GM03348 (cell line): ENCODE measurements around the gene C3orf22.
A peak's percentile ranks its signal among the peaks of the same experiment; 100 is the strongest.
"Not testable (repeated sequence)": the region's sequence is repeated elsewhere in the genome, so short reads cannot be mapped to it uniquely, and the experiment has no call there.

Source experiments
- DNase-seq: peaks from one replicate; pipeline ENCODE4 v3.0.0; 2012; ENCODE audit warnings: low spot score

The C3orf22 gene

GRCh38 chr3:126558336-126559071 is at the start of gene C3orf22:
Gene C3orf22, minus strand, starts transcription at chr3:126558932. Its CDS starts 5,542 bp downstream, at chr3:126553390.
- peak; percentile 3 for DNase-seq

- DNase-seq = peak; percentile 60
Observed at GRCh38 chr3:126607214-126607908, 48.6 kb upstream of the C3orf22 start.

GRCh38 chr3:126606001-126606400 is 47.3 kb upstream of the C3orf22 start:
- DNase-seq = no peak

DNA sequence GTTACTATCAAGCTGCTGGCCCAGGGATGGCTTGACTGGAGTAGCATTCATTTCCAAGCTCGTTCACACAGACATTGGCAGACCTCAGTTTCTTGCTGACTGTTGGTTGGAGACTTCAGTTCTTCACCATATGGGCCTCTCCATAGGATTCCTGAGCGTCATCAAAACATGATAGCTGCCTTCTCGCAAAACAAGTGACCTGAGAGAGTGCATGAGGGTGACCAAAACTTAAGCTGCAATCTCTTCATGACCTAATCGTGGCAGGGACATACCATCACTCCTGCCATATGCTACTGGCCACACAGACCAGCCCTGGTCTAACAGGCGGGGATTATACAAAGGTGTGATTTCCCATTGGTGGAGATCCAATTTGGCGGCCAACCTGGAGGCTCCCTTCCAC is 46.0 kb upstream of the C3orf22 start:
- DNase-seq = no peak

DNA sequence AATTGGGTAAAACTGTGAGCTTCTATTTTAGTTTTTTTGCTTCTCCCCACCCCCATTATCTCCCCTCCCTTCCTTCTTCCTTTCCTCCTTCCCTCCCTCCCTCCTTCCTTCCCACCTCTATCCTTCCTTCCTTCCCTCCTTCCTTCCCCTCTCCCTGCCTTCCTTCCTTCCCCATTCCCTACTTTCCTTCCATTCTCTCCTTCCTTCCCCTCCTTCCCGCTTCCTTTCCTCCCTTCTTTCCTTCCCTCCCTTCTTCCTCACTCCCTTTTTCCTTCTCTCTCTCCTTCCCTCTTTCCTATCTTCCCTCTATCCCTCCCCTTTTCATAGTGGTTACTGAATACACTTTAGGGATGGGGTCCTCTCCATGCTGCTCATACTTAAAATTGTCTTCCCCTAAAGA is 40.4 kb upstream of the C3orf22 start:
- no peak for DNase-seq

DNA sequence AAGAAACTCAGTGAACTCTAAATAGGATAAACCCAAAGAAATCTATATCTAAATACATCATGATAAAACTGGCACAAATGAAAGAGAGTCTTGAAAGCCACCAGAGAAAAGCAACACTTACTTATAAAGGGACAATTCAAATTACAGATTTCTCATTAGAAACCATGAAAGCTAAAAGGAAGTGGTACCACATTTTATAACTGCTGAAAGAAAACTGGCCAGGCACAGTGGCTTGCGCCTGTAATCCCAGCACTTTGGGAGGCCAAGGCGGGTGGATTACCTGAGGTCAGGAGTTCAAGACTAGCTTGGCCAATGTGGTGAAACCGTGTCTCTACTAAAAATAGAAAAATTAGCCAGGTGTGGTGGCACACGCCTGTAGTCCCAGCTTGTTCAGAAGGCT is 36.7 kb upstream of the C3orf22 start:
- DNase-seq = not testable (repeated sequence)

DNA sequence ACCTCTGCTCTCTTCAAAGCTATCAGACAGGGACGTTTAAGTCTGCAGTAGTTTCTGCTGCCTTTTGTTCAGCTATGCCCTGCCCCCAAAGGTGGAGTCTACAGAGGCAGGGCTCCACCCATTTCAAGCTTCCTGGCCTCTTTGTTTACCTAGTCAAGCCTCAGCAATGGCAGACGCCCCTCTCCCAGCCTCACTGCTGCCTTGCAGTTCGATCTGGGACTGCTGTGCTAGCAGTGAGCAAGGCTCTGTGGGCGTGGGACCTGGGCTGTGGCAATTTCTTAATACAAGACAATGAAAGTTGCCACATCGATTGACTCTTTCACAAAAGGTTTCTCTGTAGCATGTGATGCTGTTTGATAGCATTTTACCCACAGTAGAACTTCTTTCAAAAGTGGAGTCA is 32.8 kb upstream of the C3orf22 start:
- DNase-seq = not testable (repeated sequence)

GRCh38 chr3:126582311-126582710 is 23.6 kb upstream of the C3orf22 start:
- no peak for DNase-seq

DNA sequence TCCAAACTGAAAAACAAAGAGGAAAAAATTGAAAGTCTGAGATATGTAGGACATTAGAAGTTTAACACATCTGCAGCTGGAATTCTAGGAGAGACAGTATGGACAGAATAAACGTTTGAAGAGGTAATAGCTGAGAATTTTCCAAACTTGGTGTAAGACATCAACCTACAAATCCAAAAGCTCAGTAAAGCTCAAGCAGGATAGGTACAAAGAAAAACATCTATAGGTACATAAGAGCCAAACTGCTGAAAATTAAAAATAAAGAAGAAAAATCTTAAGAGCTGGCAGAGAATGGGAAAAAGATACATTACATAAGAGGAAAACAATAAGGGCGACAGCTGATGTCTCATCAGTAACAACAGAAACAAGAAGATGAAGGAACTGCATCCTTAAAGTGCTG is 22.8 kb upstream of the C3orf22 start:
- no peak for DNase-seq

GRCh38 chr3:126580746-126581145 is 22.0 kb upstream of the C3orf22 start:
- no peak for DNase-seq

DNA sequence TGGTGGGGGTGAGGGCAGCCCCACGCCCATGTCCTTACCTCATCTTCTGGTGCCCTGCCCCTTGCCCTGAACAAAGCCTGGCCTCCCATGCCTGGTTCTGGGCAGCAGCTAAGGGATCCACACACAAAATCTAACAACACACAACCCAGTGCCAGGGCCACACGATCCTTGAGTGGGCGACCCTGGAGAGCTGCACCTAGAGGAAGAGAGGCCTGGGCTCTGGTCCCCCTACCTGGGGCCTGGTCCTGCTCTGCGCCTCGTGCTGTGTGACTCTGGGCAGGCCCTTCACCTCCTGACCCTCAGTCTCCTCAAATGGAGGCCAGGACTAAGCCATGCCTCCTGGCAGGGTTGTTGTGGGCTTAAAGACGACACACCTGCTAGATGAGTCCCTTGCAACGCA is 20.0 kb upstream of the C3orf22 start:
- DNase-seq = peak; percentile 5

- DNase-seq = peak; percentile 10
Observed at GRCh38 chr3:126577261-126577660, 18.5 kb upstream of the C3orf22 start.

DNA sequence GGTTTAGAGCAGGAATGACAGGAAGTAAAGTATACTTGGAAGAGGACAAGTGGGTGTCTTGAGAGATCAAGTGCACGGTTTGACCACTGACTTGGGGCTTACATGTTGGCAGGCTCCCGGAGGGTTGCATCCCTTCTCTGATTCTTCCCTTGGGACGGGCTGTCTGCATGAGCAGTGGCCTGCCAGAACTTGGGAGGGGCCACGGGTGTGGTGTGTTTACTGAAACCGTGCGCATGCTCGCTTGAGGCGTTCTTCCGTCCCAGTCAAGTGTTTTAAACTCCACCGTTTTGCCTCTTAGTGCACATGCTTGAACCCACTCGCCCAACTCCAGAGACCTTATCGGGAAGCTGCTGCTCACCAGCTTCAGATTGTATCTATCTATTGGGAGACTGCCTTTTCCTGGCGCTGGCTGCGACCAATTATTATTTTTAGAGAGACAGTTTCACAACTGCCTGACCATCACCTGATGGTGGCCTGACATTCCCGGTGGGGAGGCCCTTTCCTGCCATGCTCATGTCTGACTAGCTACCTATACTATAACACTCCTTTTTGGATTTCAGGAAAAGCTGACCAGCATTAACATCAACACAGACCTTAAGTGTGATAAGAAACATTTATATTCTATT is 14.9 kb upstream of the C3orf22 start:
- DNase-seq = no peak

- DNase-seq = no peak
Observed at GRCh38 chr3:126571078-126571477, 12.3 kb upstream of the C3orf22 start.

- DNase-seq = peak; percentile 9
Observed at GRCh38 chr3:126570103-126570541, 11.4 kb upstream of the C3orf22 start.

GRCh38 chr3:126569390-126569975 is 10.8 kb upstream of the C3orf22 start:
- DNase-seq = peak; percentile 2

DNA sequence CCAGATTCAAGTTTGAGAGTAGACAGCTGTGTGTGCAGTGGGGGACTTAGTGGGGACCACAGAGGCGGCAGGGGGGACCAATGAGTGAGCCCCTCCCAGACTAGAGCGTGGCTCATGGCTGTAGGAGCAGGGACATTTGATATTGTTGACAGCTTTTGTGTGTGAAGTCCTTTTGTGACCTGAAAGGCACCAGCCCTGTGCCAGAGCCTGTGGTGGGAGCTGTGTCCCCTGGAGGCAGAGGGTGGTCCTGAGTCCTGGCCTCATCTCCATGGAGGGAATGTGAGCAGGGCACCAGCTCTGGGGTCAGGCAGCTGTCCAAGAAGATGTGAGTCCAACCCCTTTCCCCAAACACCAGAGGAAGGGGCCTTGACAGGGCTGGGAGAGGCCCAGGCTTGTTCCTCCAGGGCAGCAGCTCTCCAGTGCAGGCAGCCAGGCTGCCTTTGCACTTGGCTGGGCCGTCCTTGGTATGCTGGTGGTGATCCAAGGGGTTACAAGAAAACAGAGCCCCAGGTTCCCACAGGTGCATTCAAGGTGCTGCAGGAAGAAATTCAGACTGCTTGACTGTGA is 10.1 kb upstream of the C3orf22 start:
- peak; percentile 5 for DNase-seq

- peak; percentile 34 for DNase-seq
Observed at GRCh38 chr3:126567696-126568438, 9.1 kb upstream of the C3orf22 start.

- no peak for DNase-seq
Observed at GRCh38 chr3:126562737-126563276, 4.1 kb upstream of the C3orf22 start.

- peak; percentile 39 for DNase-seq
Observed at GRCh38 chr3:126557761-126558160, 971 bp downstream of the C3orf22 start.

DNA sequence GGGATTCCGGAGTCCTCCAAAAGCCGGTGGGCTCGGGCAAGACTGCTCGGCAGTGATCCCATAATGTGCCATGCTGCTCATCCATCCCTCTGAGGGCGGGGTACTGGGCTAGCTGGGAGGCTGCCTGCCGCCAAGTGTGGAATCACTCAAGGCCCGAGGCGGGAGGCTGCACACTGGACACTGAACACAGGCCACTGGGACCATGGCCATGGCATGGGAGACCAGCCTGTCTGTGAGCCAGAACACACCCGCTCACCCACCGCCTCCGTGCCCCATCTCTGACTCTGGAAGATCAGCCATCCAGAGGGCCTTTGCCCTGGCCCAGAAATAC is 1.4 kb downstream of the C3orf22 start:
- DNase-seq = peak; percentile 3
